NCI-H146 treated with DMSO at 0.1 percent for 48 hours (cell line): ENCODE measurements around the gene STAP2.
A peak's percentile ranks its signal among the peaks of the same experiment; 100 is the strongest.

Experiments used
- DNase-seq: peaks from one replicate; lab custom pipeline; 2025; ENCODE audit not compliant: unreplicated experiment; lab: John Stamatoyannopoulos, UW

STAP2 gene, protein sequence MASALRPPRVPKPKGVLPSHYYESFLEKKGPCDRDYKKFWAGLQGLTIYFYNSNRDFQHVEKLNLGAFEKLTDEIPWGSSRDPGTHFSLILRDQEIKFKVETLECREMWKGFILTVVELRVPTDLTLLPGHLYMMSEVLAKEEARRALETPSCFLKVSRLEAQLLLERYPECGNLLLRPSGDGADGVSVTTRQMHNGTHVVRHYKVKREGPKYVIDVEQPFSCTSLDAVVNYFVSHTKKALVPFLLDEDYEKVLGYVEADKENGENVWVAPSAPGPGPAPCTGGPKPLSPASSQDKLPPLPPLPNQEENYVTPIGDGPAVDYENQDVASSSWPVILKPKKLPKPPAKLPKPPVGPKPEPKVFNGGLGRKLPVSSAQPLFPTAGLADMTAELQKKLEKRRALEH

DNA sequence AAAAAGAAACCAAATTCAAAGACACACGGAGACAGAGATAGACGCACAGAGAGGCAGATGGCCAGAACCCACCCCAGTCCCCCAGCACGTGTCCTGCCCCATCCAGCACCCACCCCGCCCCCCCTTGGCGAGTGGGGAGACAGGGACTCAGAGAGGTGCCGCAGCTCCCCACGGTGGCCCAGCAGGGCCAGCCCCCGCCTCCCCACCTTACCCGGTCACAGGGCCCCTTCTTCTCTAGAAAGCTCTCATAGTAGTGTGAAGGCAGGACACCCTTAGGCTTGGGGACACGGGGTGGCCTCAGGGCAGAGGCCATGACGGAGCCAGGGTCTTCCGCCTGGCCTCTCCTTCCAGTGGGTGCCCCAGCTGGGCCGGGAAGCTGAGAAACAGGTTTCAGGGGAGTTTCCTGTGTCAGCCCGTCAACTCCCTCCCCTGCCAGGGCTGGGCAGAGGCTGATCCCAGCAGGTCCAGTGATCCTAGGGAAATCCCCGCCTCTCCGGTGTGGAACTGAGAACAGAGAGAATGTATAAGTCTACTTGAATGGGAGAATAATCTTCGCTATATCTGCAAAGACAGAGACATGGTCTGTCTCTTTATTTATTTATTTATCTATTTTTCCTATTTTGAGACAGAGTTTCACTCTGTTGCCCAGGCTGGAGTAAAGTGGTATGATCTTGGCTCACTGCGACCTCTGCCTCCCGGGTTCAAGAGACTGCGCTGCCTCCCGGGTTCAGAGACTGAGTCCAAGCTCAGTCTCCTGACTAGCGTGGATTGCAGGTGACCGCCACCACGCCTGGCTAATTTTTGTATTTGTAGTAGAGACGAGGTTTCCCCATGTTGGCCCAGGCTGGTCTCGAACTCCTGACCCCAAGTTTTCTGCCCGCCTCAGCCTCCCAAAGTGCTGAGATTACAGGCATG is at the start of gene STAP2:
Gene STAP2, minus strand, starts transcription at position 387 of the 915 bp plus-strand sequence. Its CDS starts 74 bp downstream, at position 313.
- no peak for DNase-seq

DNA sequence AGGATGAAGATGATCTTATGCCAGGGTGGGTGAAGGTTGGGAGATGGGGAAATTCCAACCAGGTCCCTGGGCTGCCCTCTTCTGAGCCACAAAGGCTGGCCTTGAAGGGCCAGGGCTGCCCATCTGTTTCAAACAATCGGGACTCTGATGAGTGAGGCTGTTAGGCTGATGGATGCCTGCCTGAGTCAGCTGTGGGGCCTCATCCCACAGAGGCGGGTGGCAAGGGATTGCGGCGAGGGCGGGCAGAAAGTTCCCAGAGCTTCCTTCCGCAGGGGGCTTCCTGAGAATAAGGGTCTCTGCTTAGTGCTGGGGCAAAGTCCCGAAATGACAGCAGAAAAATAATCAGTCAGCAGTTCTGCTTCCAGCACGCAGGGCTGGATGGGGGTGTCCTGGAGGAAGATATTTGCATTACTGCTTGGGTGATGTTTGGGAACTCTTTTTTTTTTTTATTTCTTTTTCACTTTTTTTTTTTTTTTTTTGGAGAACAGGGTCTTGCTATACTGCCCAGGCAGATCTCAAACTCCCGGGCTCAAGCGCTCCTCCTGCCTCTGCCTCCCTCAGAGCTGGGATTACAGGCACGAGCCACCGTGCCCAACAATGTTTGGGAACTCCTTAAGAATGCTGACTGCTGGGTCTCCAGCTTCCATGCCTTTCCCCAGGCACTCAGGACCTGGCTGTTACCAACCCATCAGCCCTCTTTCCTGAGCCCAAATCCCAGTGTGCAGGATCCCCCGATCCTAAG is 47.6 kb upstream of the STAP2 start:
- no peak for DNase-seq

DNA sequence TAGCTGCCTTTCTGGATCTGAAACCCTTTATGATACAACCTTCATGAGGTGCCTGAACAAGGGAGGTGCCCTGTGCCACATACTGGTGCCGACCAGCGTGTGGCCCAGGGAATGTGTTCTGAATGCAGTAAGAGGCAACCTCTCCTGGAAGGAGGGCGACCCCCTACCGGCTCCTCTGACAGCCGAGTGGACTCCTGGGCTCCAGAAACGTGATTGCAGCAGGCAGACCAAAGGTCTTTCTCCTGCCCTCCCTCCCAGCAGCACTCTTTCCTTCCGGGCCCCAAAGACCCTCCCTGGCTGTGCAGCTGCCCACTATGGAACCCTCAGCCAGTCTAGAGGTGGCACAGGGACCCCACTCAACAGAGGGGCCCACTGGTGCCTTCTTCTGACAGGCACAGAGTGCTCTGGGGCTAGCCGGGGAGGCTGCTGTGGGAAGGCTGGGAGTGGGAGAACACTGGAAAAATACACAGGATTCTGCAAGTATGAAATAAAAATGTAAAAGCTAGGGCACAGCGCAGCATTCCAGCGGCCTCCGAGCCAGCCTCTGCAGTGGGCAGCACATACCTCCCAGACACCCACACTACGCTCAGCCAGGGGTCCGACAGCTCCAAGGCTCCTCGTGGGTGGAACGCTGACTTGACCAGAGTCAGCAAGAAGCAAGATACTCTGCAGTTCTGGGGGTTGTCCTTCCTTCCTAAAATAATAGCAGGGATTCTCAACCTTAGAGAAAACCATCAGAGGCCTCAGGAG is 46.8 kb upstream of the STAP2 start:
- DNase-seq, result no peak

GRCh38 chr19:4380254-4380727 is 41.7 kb upstream of the STAP2 start:
- no peak for DNase-seq

DNA sequence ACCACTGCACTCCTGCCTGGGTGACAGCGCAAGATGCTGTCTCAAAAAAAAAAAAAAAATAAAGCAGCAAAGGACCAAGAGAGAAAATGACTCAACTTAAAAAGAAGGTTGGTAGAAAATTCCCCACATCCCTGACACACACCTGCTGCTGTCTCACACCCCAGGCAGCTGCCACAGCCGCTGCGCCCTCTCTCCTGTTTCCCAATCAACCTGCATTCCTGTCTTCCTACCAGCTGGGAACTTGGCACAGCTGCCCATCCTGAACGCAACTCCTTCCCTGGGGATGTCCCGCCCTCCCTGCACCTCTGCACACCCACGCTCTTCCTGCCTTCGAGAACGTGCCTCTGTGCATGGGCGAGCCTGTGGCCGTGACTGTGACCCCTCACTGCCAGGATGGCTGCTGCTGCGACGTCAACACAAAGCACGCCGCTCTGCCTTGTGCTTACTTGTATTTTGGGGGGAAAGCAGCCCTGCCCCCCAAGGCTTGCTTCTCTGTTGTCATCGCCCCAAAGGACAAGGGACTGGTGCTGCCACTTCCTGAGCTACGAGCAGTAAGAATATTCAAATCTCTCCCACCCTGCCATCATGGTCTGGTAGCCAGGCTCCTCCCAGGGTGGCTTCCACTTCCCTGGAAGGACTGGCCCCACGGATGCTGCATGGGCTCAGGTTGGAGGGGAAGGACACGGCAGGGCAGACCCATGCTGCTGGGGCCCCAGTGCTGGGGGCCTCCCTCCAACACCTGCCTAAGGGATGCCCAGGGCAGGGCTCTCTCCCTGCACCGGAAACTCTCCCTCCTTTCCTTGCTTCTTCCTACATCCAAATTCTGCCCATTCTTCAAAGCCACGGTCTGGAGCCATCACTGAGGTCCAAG is 41.0 kb upstream of the STAP2 start:
- no peak for DNase-seq

DNA sequence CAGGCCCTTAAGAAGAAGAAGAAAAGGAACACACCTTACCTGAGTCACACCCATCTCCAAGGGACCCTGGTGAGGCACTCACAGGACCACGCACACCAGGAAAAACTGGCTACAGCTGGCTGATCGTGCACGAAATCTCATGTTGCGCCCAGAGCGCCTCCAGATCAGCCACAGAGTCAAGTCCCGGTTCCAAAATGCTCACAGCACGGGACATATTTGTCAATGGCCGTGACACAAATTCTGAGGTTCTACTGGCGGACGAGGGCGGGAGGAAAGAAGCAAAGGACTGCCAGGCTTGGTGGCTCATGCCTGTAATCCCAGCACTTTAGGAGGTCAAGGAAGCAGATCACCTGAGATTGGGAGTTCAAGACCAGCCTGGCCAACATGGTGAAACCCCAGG is 40.3 kb upstream of the STAP2 start:
- no peak for DNase-seq

DNA sequence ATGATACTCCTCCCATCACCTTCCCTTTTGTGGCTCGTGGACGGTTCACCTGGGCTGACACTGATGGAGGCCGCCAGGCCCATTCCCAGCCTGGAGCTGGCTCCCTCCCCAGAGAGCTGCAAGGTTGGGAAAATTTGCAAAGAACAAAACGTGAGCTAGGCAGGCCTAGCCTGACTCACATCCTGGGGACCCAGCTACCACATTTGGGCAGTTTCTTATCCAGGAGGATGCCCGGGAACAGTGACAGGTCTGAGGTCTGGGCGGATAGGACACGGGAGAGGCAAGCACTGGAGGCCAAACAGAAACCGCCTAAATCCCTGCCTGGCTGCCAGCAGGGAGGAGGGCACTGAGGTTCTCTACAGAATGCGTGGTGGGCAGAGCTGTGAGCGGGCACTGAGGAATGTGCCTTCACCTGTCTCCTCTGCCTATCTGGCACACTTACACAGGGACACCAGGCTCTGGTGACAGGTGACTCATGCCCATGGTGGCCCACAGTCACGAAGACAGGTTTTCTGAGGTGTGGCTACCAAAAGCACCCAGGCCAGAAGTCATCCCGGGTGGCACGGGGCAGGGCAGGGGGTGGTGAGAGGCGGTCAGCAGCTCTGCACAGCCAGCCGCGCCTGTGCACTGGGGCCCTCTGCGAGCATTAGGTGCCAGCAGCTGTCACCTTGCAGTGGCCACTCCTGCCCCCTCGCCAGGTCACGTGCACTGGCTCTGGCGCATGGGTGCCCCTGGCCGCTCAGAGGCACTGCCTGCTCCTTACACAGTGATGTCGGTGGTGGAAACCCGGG is 38.6 kb upstream of the STAP2 start:
- DNase-seq, result no peak

GRCh38 chr19:4376671-4376990 is 38.0 kb upstream of the STAP2 start:
- DNase-seq, result no peak

GRCh38 chr19:4376028-4376670 is 37.5 kb upstream of the STAP2 start:
- no peak for DNase-seq

DNA sequence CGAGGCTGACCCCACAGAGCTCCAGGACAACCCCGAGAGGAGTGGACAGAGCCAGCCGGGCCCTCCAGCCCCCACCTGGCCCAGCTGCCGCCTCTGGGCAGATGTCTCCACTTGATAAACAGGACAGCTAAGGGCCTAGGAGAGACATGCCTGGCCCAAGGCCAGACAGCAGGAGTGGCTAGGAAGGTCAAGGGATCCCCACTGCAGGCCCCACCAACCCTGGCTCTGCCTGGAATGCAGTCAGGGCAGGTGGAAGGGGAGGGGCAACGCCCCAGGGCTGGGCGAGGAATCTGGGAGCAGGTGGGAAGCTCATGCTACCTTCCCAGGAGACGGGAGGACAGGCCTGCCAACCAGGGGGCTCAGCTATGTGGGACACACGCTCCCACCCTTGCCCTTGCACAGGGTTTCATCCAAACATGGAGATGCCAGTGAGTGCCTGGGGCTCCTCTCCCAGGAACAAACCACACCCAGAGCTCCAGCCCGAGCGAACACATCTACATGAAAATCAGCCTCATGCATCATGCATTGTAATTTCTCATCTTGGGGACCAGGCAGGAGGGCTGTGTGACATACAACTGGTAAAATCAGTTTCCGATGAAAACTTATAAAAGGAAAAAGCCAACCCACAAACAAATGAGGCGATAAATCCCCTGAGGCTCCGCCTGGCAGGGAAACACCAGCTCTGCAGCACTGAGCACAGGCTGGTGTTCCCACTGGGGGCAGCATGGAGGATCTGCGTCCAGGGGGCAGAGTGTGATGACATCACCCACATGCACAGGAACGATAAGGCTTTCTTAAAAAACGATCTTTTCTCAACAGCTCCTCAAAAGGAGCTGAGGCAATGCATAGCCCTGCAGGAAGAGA is 36.8 kb upstream of the STAP2 start:
- peak; percentile 4 for DNase-seq

DNA sequence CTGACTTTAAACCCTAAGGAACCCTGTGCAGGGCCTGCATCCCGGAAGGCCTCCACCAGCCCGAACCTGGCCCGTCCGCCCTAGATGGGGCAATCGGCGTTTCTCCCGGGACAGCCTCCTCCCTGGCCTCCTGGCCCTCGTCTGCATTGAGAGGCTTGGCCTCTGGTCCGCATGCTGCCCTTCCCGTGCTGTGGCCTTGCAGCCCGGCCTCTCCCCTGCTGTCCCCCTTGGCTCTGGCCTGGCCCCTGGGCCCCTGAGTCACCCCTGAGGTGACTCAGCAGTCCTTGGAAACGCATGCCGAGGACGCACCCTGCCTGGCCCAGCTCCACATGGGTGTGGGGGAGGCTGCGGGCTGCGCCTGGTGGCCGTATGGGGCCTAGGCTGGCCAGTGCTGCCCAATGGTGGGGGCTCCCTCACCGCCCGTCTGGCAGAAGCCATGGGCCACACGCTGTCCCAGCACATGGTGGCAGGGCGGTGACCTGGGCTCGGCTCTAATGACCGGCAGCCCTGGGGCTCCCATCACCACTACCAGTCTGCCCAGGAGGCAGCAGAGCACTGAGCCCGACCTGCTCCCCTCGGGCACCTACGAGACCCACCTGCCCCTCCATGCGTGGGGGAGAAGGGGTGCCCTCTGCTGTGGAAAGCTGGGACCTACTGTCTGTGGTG is 36.0 kb upstream of the STAP2 start:
- no peak for DNase-seq

DNA sequence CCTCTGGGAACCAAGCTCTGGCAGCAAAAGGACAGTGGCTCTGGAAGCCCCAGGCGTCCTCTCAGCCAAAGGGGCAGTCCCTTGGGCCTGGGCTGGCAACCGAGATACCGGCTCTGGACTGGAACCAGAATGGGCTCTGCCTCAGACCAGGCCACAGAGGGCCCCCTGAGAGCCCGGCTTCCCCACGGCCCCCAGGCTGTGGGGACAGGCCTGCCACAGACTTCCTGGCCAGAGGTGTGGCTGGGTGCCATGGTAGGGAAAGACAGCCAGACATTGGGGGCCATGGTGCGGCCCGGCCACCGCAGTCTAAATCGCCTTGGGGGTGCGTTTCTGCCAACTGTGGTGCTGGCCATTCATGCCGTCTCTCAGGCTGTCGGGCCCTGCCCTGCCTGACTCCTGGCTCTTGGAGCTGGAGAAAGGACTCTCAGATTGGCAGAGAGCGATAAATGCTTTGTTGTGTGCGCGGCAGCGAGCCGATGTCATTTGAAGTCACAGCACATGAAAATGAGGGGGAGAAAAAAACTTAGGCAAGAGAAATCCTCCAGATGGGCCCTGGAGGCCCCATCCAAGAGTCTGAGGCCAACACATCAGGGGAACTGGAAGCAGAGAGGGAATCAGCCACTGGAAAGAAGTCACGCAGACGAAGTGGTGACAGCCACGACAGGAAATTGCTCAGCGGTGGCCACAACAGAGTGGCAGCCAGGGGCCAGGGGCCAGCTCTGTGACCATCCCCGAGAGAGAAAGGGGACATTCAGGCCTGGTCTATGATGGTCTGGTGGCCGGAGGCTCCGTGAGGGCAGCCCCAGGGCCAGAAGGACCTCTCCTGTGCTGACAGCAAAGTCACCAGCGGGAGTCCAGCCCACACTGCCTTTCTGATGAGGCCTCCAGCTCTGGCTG is 35.2 kb upstream of the STAP2 start:
- no peak for DNase-seq

- DNase-seq, result no peak
Measured at GRCh38 chr19:4373013-4373367, 34.4 kb upstream of the STAP2 start.

DNA sequence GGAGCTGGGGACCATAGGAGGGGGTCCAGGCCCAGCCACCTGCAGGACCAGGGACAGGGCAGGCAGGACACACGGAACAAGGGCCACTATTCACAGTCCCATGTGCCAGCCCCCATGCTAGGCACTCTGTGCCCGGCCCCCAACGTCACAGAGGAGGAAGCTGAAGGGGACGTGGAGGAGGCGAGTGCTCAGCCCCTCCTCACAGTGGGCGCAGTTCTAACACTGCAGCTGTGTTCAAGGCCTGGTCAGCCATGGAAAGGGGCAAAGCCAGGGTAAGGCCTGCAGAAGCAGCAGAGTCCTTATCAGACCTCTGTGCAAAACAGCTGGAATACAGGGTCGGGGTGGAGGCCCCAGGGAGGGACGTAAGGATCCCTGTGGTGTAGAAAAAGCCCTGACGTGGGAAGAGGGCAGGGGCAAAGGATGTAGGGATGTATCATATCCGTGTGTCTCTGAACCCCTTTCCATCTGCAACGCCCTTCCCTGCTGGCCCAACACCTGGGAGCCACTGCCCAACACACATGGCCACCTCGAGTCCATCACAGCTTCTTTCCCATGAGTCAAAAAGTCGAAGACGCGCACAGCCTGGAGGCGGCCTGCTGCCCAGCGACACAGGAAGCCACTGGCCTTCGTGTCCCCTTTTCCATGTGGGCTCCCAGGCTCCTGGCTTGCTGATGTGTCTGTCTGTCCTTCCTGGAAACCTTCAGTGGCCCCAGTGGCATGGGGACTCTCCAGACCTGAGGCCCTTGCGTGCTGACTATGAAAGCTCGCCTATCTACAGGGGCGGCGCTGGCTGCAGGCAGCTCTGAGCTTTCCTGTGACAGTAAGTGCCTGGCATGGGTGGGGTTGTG is 33.8 kb upstream of the STAP2 start:
- no peak for DNase-seq
